ENCODE results near the gene HOMER3.
"Not testable (repeated sequence)": the region's sequence is repeated elsewhere in the genome, so short reads cannot be mapped to it uniquely, and the experiment has no call there.

HOMER3 gene

GRCh38 chr19:18905513-18906236 is 35.3 kb downstream of the HOMER3 start:
- Mint-ChIP-seq H3K27me3 (ENCODE audit: low read depth) (no peaks in the 10 kb centered on the region), H3K36me3 (ENCODE audit: low read depth) (peaks cover 11% of the 10 kb centered on the region), H3K4me3 (no peak overlapping the region), H3K9me3 (no peaks in the 10 kb centered on the region), H3K4me1 (ENCODE audit: low read depth) (no peaks in the 10 kb centered on the region), H3K27ac (no peak overlapping the region)

- H3K27ac Mint-ChIP-seq: no peak overlapping the region
- no peaks in the 10 kb centered on the region for H3K4me1 Mint-ChIP-seq (ENCODE audit: low read depth)
- H3K9me3 Mint-ChIP-seq: no peaks in the 10 kb centered on the region
- peaks cover 13% of the 10 kb centered on the region for H3K36me3 Mint-ChIP-seq (ENCODE audit: low read depth)
- no peaks in the 10 kb centered on the region for H3K27me3 Mint-ChIP-seq (ENCODE audit: low read depth)
- no peak overlapping the region for H3K4me3 Mint-ChIP-seq
These were observed 36.0 kb downstream of the HOMER3 start for GRCh38 chr19:18905058-18905456.

GRCh38 chr19:18904334-18905057 is 36.5 kb downstream of the HOMER3 start:
- Mint-ChIP-seq H3K9me3 (no peaks in the 10 kb centered on the region), H3K4me1 (ENCODE audit: low read depth) (no peaks in the 10 kb centered on the region), H3K27ac (no peak overlapping the region), H3K27me3 (ENCODE audit: low read depth) (no peaks in the 10 kb centered on the region), H3K4me3 (no peak overlapping the region), H3K36me3 (ENCODE audit: low read depth) (peaks cover 10% of the 10 kb centered on the region)

GRCh38 chr19:18903156-18904037 is 37.6 kb downstream of the HOMER3 start:
- Mint-ChIP-seq H3K4me1 (ENCODE audit: low read depth) (no peaks in the 10 kb centered on the region), H3K4me3 (no peak overlapping the region), H3K27me3 (ENCODE audit: low read depth) (no peaks in the 10 kb centered on the region), H3K27ac (no peak overlapping the region), H3K36me3 (ENCODE audit: low read depth) (peaks cover 10% of the 10 kb centered on the region), H3K9me3 (no peaks in the 10 kb centered on the region)

GRCh38 chr19:18902519-18902918 is 38.5 kb downstream of the HOMER3 start:
- not testable (repeated sequence) for H3K4me3 Mint-ChIP-seq; H3K27me3 Mint-ChIP-seq (ENCODE audit: low read depth); H3K9me3 Mint-ChIP-seq; H3K4me1 Mint-ChIP-seq (ENCODE audit: low read depth); H3K27ac Mint-ChIP-seq
- H3K36me3 Mint-ChIP-seq (ENCODE audit: low read depth): peaks cover 10% of the 10 kb centered on the region

- Mint-ChIP-seq H3K27ac (no peak overlapping the region), H3K36me3 (ENCODE audit: low read depth) (peaks cover 10% of the 10 kb centered on the region), H3K9me3 (no peaks in the 10 kb centered on the region), H3K27me3 (ENCODE audit: low read depth) (peaks cover 14% of the 10 kb centered on the region), H3K4me3 (no peak overlapping the region), H3K4me1 (ENCODE audit: low read depth) (peaks cover under 1% of the 10 kb centered on the region)
These were observed 39.5 kb downstream of the HOMER3 start for GRCh38 chr19:18901491-18901890.

GRCh38 chr19:18900700-18901481 is 40.1 kb downstream of the HOMER3 start:
- Mint-ChIP-seq H3K9me3 (no peaks in the 10 kb centered on the region), H3K4me3 (no peak overlapping the region), H3K36me3 (ENCODE audit: low read depth) (peaks cover 10% of the 10 kb centered on the region), H3K27ac (no peak overlapping the region), H3K4me1 (ENCODE audit: low read depth) (peaks cover 2% of the 10 kb centered on the region), H3K27me3 (ENCODE audit: low read depth) (peaks cover 17% of the 10 kb centered on the region)

GRCh38 chr19:18899624-18900560 is 41.1 kb downstream of the HOMER3 start:
- no peaks in the 10 kb centered on the region for H3K9me3 Mint-ChIP-seq
- H3K4me3 Mint-ChIP-seq: no peak overlapping the region
- H3K27ac Mint-ChIP-seq: no peak overlapping the region
- peaks cover 17% of the 10 kb centered on the region for H3K27me3 Mint-ChIP-seq (ENCODE audit: low read depth)
- H3K36me3 Mint-ChIP-seq (ENCODE audit: low read depth): peaks cover 6% of the 10 kb centered on the region
- peaks cover 2% of the 10 kb centered on the region for H3K4me1 Mint-ChIP-seq (ENCODE audit: low read depth)

- peaks cover 6% of the 10 kb centered on the region for H3K36me3 Mint-ChIP-seq (ENCODE audit: low read depth)
- H3K4me1 Mint-ChIP-seq (ENCODE audit: low read depth): peaks cover 2% of the 10 kb centered on the region
- no peak overlapping the region for H3K27ac Mint-ChIP-seq
These were observed 42.2 kb downstream of the HOMER3 start for GRCh38 chr19:18898607-18899408.

GRCh38 chr19:18898081-18898606 is 42.9 kb downstream of the HOMER3 start:
- no peak overlapping the region for H3K4me3 Mint-ChIP-seq
- H3K4me1 Mint-ChIP-seq (ENCODE audit: low read depth): peaks cover 2% of the 10 kb centered on the region
- H3K27me3 Mint-ChIP-seq (ENCODE audit: low read depth): peaks cover 24% of the 10 kb centered on the region
- H3K36me3 Mint-ChIP-seq (ENCODE audit: low read depth): peaks cover 6% of the 10 kb centered on the region
- H3K9me3 Mint-ChIP-seq: no peaks in the 10 kb centered on the region
- H3K27ac Mint-ChIP-seq: no peak overlapping the region

More at GRCh38 chr19:18898607-18899408, 42.2 kb downstream of the HOMER3 start:
- Mint-ChIP-seq H3K4me3 (no peak overlapping the region), H3K27me3 (ENCODE audit: low read depth) (peaks cover 19% of the 10 kb centered on the region), H3K9me3 (no peaks in the 10 kb centered on the region)

GRCh38 chr19:18897094-18898029 is 43.7 kb downstream of the HOMER3 start:
- H3K27me3 Mint-ChIP-seq (ENCODE audit: low read depth): peaks cover 27% of the 10 kb centered on the region
- no peak overlapping the region for H3K27ac Mint-ChIP-seq
- no peaks in the 10 kb centered on the region for H3K9me3 Mint-ChIP-seq
- peak overlapping the region; percentile 9 for H3K4me3 Mint-ChIP-seq
- H3K4me1 Mint-ChIP-seq (ENCODE audit: low read depth): peaks cover 2% of the 10 kb centered on the region
- H3K36me3 Mint-ChIP-seq (ENCODE audit: low read depth): peaks cover 6% of the 10 kb centered on the region

Measured in T-helper 1 cell treated with Interleukin-12 subunit alpha and Interleukin-12 subunit beta and Interleukin-4 antibody, amounts not matched to agents 30 μg/mL and 1 μg/mL, for 36 hours (primary cell).